Measurements from ENCODE around the gene CHCHD2. TPM values are rescaled to one million over a fixed set of nuclear protein-coding genes. Genes with fewer than 3 reads are reported as not detected.

The CHCHD2 gene
- total RNA-seq, 1 donor from 2014 or later, result 394 TPM

Other genes starting within 250 kb of the CHCHD2 start
- gene SEPTIN14, start 243.7 kb downstream of the CHCHD2 start, total RNA-seq, result not detected
- 2.5 TPM for gene ZNF713, start 219.0 kb downstream of the CHCHD2 start, total RNA-seq
- gene MRPS17, start 154.6 kb downstream of the CHCHD2 start, total RNA-seq, result 13.4 TPM
- gene NIPSNAP2, start 141.9 kb downstream of the CHCHD2 start, total RNA-seq, result 251 TPM
- gene PSPH, start 55.0 kb downstream of the CHCHD2 start, total RNA-seq, result 9.7 TPM
- 74.0 TPM for gene CCT6A, start 54.7 kb downstream of the CHCHD2 start, total RNA-seq
- gene SUMF2, start 42.2 kb downstream of the CHCHD2 start, total RNA-seq, result 32.3 TPM
- 15.3 TPM for gene PHKG1, start 13.5 kb downstream of the CHCHD2 start, total RNA-seq
- not detected for gene NUPR2, start 9.9 kb upstream of the CHCHD2 start, total RNA-seq